PC-3 (cell line): Measurements from ENCODE around the gene SIGLECL1. TPM values are rescaled to one million over a fixed set of nuclear protein-coding genes. Genes with fewer than 3 reads are reported as not detected.
"Not testable (repeated sequence)": the region's sequence is repeated elsewhere in the genome, so short reads cannot be mapped to it uniquely, and the experiment has no call there.

Experiments
- ATAC-seq: fragments of 200-7000 bp; cut with Tn5 transposase; 2 replicates; pipeline ENCODE4 v1.9.1; 2020; ENCODE audit warnings: mild to moderate bottlenecking, moderate library complexity
- BruUV-seq: library from RNA; stranded (reverse); fragments of 400-500 nt; replicated peaks from 2 replicates; lab custom pipeline; 2021; lab: Mats Ljungman, UMichigan
- CTCF ChIA-PET: fragments of 300-600 bp; sonication (Branson Sonifier 250); formaldehyde crosslinking; loops from one replicate; lab custom pipeline; 2022; ENCODE audit warnings: antibody characterized with exemption; lab: Charles Lee
- POLR2A ChIA-PET: fragments of 300-600 bp; sonication (Branson Sonifier 250); formaldehyde crosslinking; loops from one replicate; lab custom pipeline; 2022; ENCODE audit warnings: antibody characterized with exemption; ENCODE audit not compliant: unreplicated experiment; lab: Charles Lee
- DNase-seq: peaks from one replicate; pipeline ENCODE4 v3.0.0-alpha.2; 2015
- H2AFZ ChIP-seq: fragments of 300-600 bp; sonication (generic); 2 replicates; pipeline ENCODE4 v1.6.0; 2016; ENCODE audit warnings: antibody characterized with exemption, low read length
- H3F3A ChIP-seq: fragments of 300-600 bp; sonication (generic); one replicate; pipeline ENCODE4 v1.6.0; 2017; ENCODE audit warnings: antibody characterized with exemption, low read length, control low read depth, mild to moderate bottlenecking; ENCODE audit not compliant: unreplicated experiment
- H3K27ac ChIP-seq: fragments of 300-600 bp; sonication (generic); 2 replicates; pipeline ENCODE4 v1.5.1; 2016; ENCODE audit warnings: mild to moderate bottlenecking, low read length
- H3K27me3 ChIP-seq: fragments of 300-600 bp; sonication (generic); 2 replicates; pipeline ENCODE4 v1.6.1; 2016; ENCODE audit warnings: low read length, mixed read lengths
- H3K36me3 ChIP-seq: fragments of 300-600 bp; sonication (generic); 2 replicates; pipeline ENCODE4 v1.6.1; 2016; ENCODE audit warnings: low read depth, mixed run types, low read length, mixed read lengths
- H3K4me1 ChIP-seq: fragments of 300-600 bp; sonication (generic); 2 replicates; pipeline ENCODE4 v1.5.1; 2016; ENCODE audit warnings: low read length; ENCODE audit not compliant: insufficient read depth
- H3K4me2 ChIP-seq: fragments of 300-600 bp; sonication (generic); 2 replicates; pipeline ENCODE4 v1.6.0; 2016; ENCODE audit warnings: low read length
- H3K4me3 ChIP-seq: fragments of 300-600 bp; sonication (generic); 2 replicates; pipeline ENCODE4 v1.5.1; 2016; ENCODE audit warnings: mild to moderate bottlenecking, low read length, mixed read lengths
- H3K79me2 ChIP-seq: fragments of 300-600 bp; sonication (generic); 2 replicates; pipeline ENCODE4 v1.6.1; 2017; ENCODE audit warnings: low read length, mixed read lengths
- H3K9ac ChIP-seq: fragments of 300-600 bp; sonication (generic); 2 replicates; pipeline ENCODE4 v1.6.0; 2016; ENCODE audit warnings: mild to moderate bottlenecking, low read length
- H3K9me2 ChIP-seq: fragments of 300-600 bp; sonication (generic); replicated peaks from 2 replicates; pipeline ENCODE4 v1.6.1; 2016; ENCODE audit warnings: mixed run types, low read length, mixed read lengths
- H3K9me3 ChIP-seq: fragments of 300-600 bp; sonication (generic); 2 replicates; pipeline ENCODE4 v1.6.1; 2016; ENCODE audit warnings: low read length, mixed read lengths
- H4K20me1 ChIP-seq: fragments of 300-600 bp; sonication (generic); 2 replicates; pipeline ENCODE4 v1.6.1; 2016; ENCODE audit warnings: low read length, mixed read lengths
- CTCF ChIP-seq: fragments of 300-600 bp; sonication (generic); conservative IDR thresholded peaks from 2 replicates; pipeline ENCODE4 v1.5.1; 2017; ENCODE audit warnings: antibody characterized with exemption, low read depth, mild to moderate bottlenecking, low read length
- EZH2 ChIP-seq: fragments of 300-600 bp; sonication (generic); IDR thresholded peaks from one replicate; pipeline ENCODE4 v1.6.1; 2017; ENCODE audit warnings: antibody characterized with exemption, mild to moderate bottlenecking, low read length; ENCODE audit not compliant: unreplicated experiment
- EZH2phosphoT487 ChIP-seq: fragments of 300-600 bp; sonication (generic); IDR thresholded peaks from 2 replicates; pipeline ENCODE4 v1.6.1; 2018; ENCODE audit warnings: mild to moderate bottlenecking, antibody characterized with exemption, low read length, borderline replicate concordance
- intact Hi-C: fragments of 100-400 bp; cut with micrococcal nuclease; formaldehyde crosslinking; loops from 2 replicates; pipeline ENCODE4 v1.9.0; 2023
- total RNA-seq: library from RNA; depleted of rRNA; stranded (reverse); fragments of >200 nt; gene quantifications from 2 replicates; pipeline ENCODE4 v1.2.3, GENCODE V29; 2014

Gene SIGLECL1
- total RNA-seq, 1 experiment from 2014 or later: not detected

DNA sequence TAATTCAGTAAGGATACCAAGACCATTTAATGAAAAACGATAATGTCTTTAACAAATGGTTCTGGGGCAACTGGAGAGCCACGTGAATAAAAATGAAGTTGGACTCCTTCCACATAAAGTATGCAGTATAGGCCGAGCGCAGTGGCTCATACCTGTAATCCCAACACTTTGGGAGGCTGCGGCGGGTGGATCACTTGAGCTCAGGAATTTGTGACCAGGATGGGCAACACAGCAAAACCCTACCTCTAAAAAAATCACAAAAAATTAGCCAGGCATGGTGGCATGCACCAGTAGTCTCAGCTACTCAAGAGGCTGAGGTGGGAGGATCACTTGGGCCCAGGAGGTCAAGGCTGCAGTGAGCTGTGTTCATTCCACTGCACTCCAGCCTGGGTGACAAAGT, 46.6 kb upstream of the SIGLECL1 start:
- intact Hi-C loops: no loop called here
- POLR2A ChIA-PET: no interaction called here
- Histone ChIP-seq H3K27me3 (peaks cover 70% of the 10 kb centered on the region), H3K36me3 (no peaks in the 10 kb centered on the region), H3K4me3 (no peak overlapping the region), H3K79me2 (no peaks in the 10 kb centered on the region), H4K20me1 (no peaks in the 10 kb centered on the region), H3K4me2 (no peak overlapping the region), H3K9me2 (no peaks in the 10 kb centered on the region), H3K4me1 (no peaks in the 10 kb centered on the region), H3K9ac (no peak overlapping the region), H3F3A (no peaks in the 10 kb centered on the region), H2AFZ (no peak overlapping the region), H3K9me3 (no peaks in the 10 kb centered on the region), H3K27ac (no peak overlapping the region)
- no peak for DNase-seq
- TF ChIP-seq CTCF (no peak), EZH2phosphoT487 (no peak), EZH2 (no peak)
- ATAC-seq: no peak
- CTCF ChIA-PET: no interaction called here
- no TSS peak for BruUV-seq

DNA sequence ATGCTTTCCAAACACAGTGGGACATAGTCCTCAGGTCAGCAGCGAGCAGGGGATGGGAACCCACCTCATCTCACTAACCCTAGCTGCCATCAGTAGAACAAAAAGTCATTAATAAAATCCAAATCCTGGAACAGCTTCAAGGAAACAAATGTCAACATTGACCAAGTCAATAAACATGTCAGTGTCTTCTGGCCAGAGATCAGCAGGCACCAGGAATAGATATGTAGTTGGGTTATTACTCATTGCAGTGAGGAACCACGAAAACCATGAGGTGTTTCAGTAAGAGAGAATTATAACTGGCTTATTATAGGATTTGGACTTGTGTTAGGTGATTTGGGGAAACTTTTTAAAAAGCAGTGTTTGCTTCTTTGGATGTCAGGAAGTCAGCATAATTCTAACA, 43.1 kb upstream of the SIGLECL1 start:
- H4K20me1 ChIP-seq: no peaks in the 10 kb centered on the region
- peaks cover 45% of the 10 kb centered on the region for H3K27me3 ChIP-seq
- H3K36me3 ChIP-seq: no peaks in the 10 kb centered on the region
- H2AFZ ChIP-seq: no peak overlapping the region
- no peaks in the 10 kb centered on the region for H3K9me2 ChIP-seq
- POLR2A ChIA-PET: no interaction called here
- no peaks in the 10 kb centered on the region for H3K79me2 ChIP-seq
- H3K4me3 ChIP-seq: no peak overlapping the region
- no peaks in the 10 kb centered on the region for H3K4me1 ChIP-seq
- no peak overlapping the region for H3K9ac ChIP-seq
- no peak overlapping the region for H3K4me2 ChIP-seq
- TF ChIP-seq EZH2 (no peak), CTCF (no peak), EZH2phosphoT487 (no peak)
- ATAC-seq (peak; percentile 67), DNase-seq (peak; percentile 44)
- no TSS peak for BruUV-seq
- no peaks in the 10 kb centered on the region for H3K9me3 ChIP-seq
- intact Hi-C loops: no loop called here
- no peaks in the 10 kb centered on the region for H3F3A ChIP-seq
- CTCF ChIA-PET: no interaction called here
- H3K27ac ChIP-seq: no peak overlapping the region

DNA sequence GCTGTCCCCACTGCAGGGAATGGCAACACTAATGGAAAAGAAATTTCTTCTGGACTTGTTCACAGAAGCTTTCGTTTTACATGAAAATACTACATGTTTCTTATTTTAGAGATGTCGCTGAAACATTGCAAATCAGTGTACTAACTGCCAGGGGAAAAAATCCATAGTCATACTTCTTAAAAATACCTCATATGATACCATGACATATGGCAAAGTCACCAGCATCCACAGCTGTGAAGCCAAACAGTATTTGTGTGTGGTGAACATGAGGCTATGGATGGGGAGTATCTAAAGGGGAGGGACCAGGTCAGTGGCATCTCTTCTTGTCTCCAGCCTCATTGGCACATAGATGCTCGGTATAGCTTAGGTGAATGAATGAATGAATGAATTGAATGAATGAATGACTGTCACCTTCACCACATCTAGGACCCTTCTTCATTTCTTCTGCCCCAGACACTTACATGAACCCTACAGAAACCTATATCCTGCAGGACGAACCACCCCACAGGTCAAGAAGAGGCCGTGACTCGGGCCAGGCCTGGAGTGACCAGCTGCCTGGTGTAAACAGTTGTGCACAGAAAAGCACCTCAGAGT, 40.6 kb upstream of the SIGLECL1 start:
- no peak overlapping the region for H3K4me3 ChIP-seq
- H3K36me3 ChIP-seq: no peaks in the 10 kb centered on the region
- ATAC-seq (no peak), DNase-seq (no peak)
- no peak overlapping the region for H3K4me2 ChIP-seq
- no peaks in the 10 kb centered on the region for H3K9me3 ChIP-seq
- no peak overlapping the region for H3K27ac ChIP-seq
- H3K9me2 ChIP-seq: no peaks in the 10 kb centered on the region
- no peak for TF ChIP-seq EZH2phosphoT487
- no peak for TF ChIP-seq CTCF
- no peak for TF ChIP-seq EZH2
- H2AFZ ChIP-seq: no peak overlapping the region
- BruUV-seq: no TSS peak
- H3K4me1 ChIP-seq: no peaks in the 10 kb centered on the region
- no peaks in the 10 kb centered on the region for H3F3A ChIP-seq
- ChIA-PET CTCF (no interaction called here), POLR2A (no interaction called here)
- intact Hi-C loops: no loop called here
- H3K79me2 ChIP-seq: no peaks in the 10 kb centered on the region
- H3K9ac ChIP-seq: no peak overlapping the region
- H3K27me3 ChIP-seq: peaks cover 20% of the 10 kb centered on the region
- no peaks in the 10 kb centered on the region for H4K20me1 ChIP-seq

GRCh38 chr19:51210874-51211361, 40.0 kb upstream of the SIGLECL1 start:
- DNase-seq, H3K4me2 ChIP-seq, ATAC-seq, H3F3A ChIP-seq, H3K27ac ChIP-seq, H3K4me1 ChIP-seq, POLR2A ChIA-PET, H3K4me3 ChIP-seq, H3K9me3 ChIP-seq, H2AFZ ChIP-seq, CTCF ChIA-PET, H4K20me1 ChIP-seq, BruUV-seq, H3K9ac ChIP-seq, intact Hi-C loops, H3K79me2 ChIP-seq, H3K9me2 ChIP-seq, H3K36me3 ChIP-seq: not testable (repeated sequence)
- H3K27me3 ChIP-seq: peaks cover 14% of the 10 kb centered on the region
